ENCODE data around the gene DNAH12. TPM values are rescaled to one million over a fixed set of nuclear protein-coding genes. Genes with fewer than 3 reads are reported as not detected.

The DNAH12 gene
- total RNA-seq, 1 donor from 2014 or later, result 1.2 TPM

DNA sequence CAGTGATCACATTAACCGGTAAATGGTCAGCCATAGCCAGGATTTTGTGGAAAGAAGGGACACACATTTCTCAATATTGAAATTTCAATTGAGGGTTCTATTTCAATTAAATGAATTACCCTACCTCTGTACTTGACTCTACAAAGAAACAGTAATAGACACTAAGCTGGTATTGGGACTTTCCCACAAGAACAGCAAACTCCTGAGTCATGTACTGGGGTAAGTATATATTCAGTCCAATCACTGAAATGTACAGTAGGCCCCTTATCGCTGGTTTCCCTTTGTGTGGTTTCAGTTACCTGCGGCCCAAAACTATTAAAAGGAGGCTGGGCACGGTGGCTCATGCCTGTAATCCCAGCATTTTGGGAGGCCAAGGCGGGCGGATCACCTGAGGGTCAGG is 269.3 kb downstream of the DNAH12 start:
- no peak overlapping the region for H3K27ac Mint-ChIP-seq
- no peak for DNase-seq (ENCODE audit: low spot score, unreplicated experiment)
- H3K4me1 Mint-ChIP-seq (ENCODE audit: low read depth), result no peaks in the 10 kb centered on the region
- no peaks in the 10 kb centered on the region for H3K27me3 Mint-ChIP-seq
- peaks cover 3% of the 10 kb centered on the region for H3K9me3 Mint-ChIP-seq (ENCODE audit: low read depth)
- TF ChIP-seq CTCF (IDR thresholded peaks at IDR 0.05; ENCODE audit: unreplicated experiment), result no peak
- peaks cover 14% of the 10 kb centered on the region for H3K36me3 Mint-ChIP-seq (ENCODE audit: insufficient read depth)
- H3K4me3 Mint-ChIP-seq (ENCODE audit: low read depth), result no peak overlapping the region

DNA sequence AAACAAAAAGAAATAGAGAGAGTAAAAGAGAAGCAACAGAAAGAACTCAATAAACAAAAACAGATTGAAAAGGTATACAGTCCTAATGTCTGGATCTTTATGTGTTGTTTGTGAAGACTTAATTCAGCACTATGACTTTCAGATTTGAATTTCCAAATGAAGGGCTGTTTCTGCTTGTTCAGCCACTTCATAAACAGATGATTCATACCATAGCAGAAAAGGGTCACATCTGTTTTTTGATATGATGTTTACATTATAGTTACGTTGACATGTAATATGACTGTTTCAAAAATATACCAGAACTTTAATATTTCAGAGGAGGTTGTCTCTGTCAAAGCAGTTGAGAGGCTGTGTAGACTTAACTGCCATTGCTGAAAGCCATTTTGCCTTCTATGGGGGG is 275.7 kb downstream of the DNAH12 start:
- peaks cover 22% of the 10 kb centered on the region for H3K9me3 Mint-ChIP-seq (ENCODE audit: low read depth)
- no peaks in the 10 kb centered on the region for H3K4me1 Mint-ChIP-seq (ENCODE audit: low read depth)
- DNase-seq (ENCODE audit: low spot score, unreplicated experiment), result no peak
- H3K27me3 Mint-ChIP-seq, result no peaks in the 10 kb centered on the region
- H3K4me3 Mint-ChIP-seq (ENCODE audit: low read depth), result no peak overlapping the region
- H3K36me3 Mint-ChIP-seq (ENCODE audit: insufficient read depth), result peaks cover 47% of the 10 kb centered on the region
- no peak overlapping the region for H3K27ac Mint-ChIP-seq
- no peak for TF ChIP-seq CTCF (IDR thresholded peaks at IDR 0.05; ENCODE audit: unreplicated experiment)

DNA sequence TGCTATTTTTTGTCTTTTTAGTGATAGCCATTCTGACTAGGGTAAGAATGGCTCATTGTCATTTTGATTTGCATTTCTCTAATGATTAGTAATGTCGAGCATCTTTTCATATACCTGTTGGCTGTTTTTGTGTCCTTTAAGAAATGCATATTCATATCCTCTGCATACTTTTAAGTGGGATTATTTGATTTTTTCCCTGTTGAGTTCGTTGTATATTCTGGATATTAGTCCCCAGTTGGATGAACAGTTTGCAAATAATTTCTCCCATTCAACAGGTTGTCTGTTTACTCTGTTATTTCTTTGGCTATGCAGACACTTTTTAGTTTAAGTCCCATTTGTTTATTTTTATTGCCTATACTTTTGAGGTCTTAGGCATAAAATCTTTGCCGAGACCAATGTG is 282.2 kb downstream of the DNAH12 start:
- H3K36me3 Mint-ChIP-seq (ENCODE audit: insufficient read depth), result peaks cover 67% of the 10 kb centered on the region
- H3K9me3 Mint-ChIP-seq (ENCODE audit: low read depth), result peaks cover 33% of the 10 kb centered on the region
- H3K27me3 Mint-ChIP-seq, result no peaks in the 10 kb centered on the region
- no peak overlapping the region for H3K27ac Mint-ChIP-seq
- no peak for DNase-seq (ENCODE audit: low spot score, unreplicated experiment)
- H3K4me1 Mint-ChIP-seq (ENCODE audit: low read depth), result no peaks in the 10 kb centered on the region
- no peak for TF ChIP-seq CTCF (IDR thresholded peaks at IDR 0.05; ENCODE audit: unreplicated experiment)
- no peak overlapping the region for H3K4me3 Mint-ChIP-seq (ENCODE audit: low read depth)

DNA sequence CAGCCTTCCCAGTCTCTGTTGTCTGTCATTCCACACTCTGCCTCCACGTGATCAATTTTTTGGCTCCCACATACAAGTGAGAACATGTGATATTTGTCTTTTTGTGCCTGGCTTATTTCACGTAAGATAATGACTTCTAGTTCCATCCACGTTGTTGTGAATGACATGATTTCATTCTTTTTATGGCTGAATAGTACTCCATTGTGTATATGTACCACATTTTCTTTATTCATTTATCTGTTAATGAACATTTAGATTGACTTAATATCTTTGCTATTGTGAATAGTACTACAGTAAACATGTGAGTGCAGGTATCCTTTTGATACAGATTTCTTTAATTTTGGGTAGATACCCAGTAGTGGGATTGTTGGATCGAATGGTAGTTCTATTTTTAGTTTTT is 283.0 kb downstream of the DNAH12 start:
- Mint-ChIP-seq H3K4me1 (ENCODE audit: low read depth) (no peaks in the 10 kb centered on the region), H3K36me3 (ENCODE audit: insufficient read depth) (peaks cover 59% of the 10 kb centered on the region), H3K4me3 (ENCODE audit: low read depth) (no peak overlapping the region), H3K27me3 (no peaks in the 10 kb centered on the region), H3K27ac (no peak overlapping the region), H3K9me3 (ENCODE audit: low read depth) (peaks cover 32% of the 10 kb centered on the region)
- DNase-seq (ENCODE audit: low spot score, unreplicated experiment), result no peak
- TF ChIP-seq CTCF (IDR thresholded peaks at IDR 0.05; ENCODE audit: unreplicated experiment), result no peak

- no peaks in the 10 kb centered on the region for H3K4me1 Mint-ChIP-seq (ENCODE audit: low read depth)
- no peak overlapping the region for H3K27ac Mint-ChIP-seq
- no peak overlapping the region for H3K4me3 Mint-ChIP-seq (ENCODE audit: low read depth)
- peaks cover 36% of the 10 kb centered on the region for H3K36me3 Mint-ChIP-seq (ENCODE audit: insufficient read depth)
- no peak for TF ChIP-seq CTCF (IDR thresholded peaks at IDR 0.05; ENCODE audit: unreplicated experiment)
- peaks cover 7% of the 10 kb centered on the region for H3K9me3 Mint-ChIP-seq (ENCODE audit: low read depth)
- DNase-seq (ENCODE audit: low spot score, unreplicated experiment), result no peak
- H3K27me3 Mint-ChIP-seq, result no peaks in the 10 kb centered on the region
Measured at GRCh38 chr3:57257678-57258077, 286.5 kb downstream of the DNAH12 start.

Data from progenitor cell of endocrine pancreas (in vitro differentiated cells).